ENCODE data around the gene UQCC2. TPM values are rescaled to one million over a fixed set of nuclear protein-coding genes. Genes with fewer than 3 reads are reported as not detected.

UQCC2 gene
- total and polyA plus RNA-seq, 4 donors = 6.8 to 75.9 (median 22.4) TPM

DNA sequence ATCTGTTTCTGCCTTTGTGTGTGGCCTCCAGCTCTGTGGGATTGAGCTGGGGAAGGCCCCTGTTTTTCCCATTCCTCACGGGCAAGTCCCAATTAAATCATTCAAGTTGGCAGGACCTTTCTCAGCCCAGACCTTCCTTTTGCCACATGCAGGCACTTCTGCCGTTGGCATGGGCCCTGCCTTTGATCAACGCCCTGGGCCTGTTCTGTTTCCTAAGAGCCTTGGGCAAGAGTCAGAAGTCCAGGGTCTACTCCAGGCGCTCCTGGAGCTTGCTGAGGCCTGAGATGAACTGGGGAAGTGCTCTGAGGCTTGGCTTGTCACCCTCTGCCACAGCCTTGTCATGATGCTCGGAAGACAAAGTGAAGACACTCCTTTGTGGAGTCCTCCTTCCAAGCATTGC is 28.1 kb upstream of the UQCC2 start:
- no peaks in the 10 kb centered on the region for H3K9me3 ChIP-seq (ENCODE audit: control insufficient read depth in 4 of 4, low read length in 3 of 4)
- peak; percentile 63 to 78 for TF ChIP-seq HNF4A (conservative IDR thresholded peaks at IDR 0.05)
- TF ChIP-seq SP1 (IDR thresholded peaks at IDR 0.05) = peak; percentile 32
- TF ChIP-seq HNF4G (IDR thresholded peaks at IDR 0.05) = peak; percentile 57
- TF ChIP-seq REST (IDR thresholded peaks at IDR 0.05) = no peak
- TF ChIP-seq, protein P1, sequence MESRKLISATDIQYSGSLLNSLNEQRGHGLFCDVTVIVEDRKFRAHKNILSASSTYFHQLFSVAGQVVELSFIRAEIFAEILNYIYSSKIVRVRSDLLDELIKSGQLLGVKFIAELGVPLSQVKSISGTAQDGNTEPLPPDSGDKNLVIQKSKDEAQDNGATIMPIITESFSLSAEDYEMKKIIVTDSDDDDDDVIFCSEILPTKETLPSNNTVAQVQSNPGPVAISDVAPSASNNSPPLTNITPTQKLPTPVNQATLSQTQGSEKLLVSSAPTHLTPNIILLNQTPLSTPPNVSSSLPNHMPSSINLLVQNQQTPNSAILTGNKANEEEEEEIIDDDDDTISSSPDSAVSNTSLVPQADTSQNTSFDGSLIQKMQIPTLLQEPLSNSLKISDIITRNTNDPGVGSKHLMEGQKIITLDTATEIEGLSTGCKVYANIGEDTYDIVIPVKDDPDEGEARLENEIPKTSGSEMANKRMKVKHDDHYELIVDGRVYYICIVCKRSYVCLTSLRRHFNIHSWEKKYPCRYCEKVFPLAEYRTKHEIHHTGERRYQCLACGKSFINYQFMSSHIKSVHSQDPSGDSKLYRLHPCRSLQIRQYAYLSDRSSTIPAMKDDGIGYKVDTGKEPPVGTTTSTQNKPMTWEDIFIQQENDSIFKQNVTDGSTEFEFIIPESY (IDR thresholded peaks at IDR 0.05) = no peak
- TF ChIP-seq RXRA (IDR thresholded peaks at IDR 0.05) = peak; percentile 42 to 58
- no peak overlapping the region for H3K9ac ChIP-seq (ENCODE audit: low read depth in 1 of 2, low read length in 2 of 2)
- H3K27me3 ChIP-seq (ENCODE audit: control insufficient read depth in 4 of 4, insufficient read depth in 4 of 4, low read length in 3 of 4) = no peaks in the 10 kb centered on the region
- 42% methylated on average over 5 of the region's 5 CpGs for WGBS
- H3K27ac ChIP-seq (ENCODE audit: low read depth in 1 of 2, low read length in 2 of 2) = peak overlapping the region; percentile 87 to 93
- DNase-seq (ENCODE audit: low spot score) = no peak
- H3K4me1 ChIP-seq (ENCODE audit: control insufficient read depth in 4 of 4, insufficient read depth in 4 of 4, low read length in 3 of 4) = peaks cover 12 to 48% (median 34%) of the 10 kb centered on the region in 4 donors
- no peaks in the 10 kb centered on the region for H3K36me3 ChIP-seq (ENCODE audit: control insufficient read depth in 4 of 4, insufficient read depth in 3 of 4, low read depth in 1 of 4, low read length in 3 of 4)
- H3K4me3 ChIP-seq (ENCODE audit: low read depth in 1 of 3, low read length in 3 of 3) = no peak overlapping the region

DNA sequence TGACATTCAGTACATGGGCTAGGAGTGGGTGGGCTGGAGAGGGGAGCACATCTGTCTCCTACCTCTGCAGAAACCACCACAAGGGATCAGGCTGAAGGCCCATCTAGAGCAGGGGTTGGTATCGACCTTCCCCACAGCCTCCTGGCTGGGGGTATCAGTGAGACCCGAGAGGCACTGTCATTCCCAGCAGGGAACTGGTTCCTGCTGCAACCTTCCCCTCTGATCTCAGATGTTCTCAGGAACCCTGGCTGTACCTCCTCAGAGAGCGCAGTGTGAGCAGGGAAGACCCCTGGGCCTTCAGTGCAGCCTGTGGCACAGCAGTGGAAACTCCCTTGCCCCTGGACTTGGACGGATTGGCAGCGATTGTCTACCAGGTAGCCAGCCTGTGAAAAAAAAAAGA is 27.4 kb upstream of the UQCC2 start:
- DNase-seq (ENCODE audit: low spot score) = no peak
- Histone ChIP-seq H3K36me3 (ENCODE audit: control insufficient read depth in 4 of 4, insufficient read depth in 3 of 4, low read depth in 1 of 4, low read length in 3 of 4) (no peaks in the 10 kb centered on the region), H3K9ac (ENCODE audit: low read depth in 1 of 2, low read length in 2 of 2) (no peak overlapping the region), H3K27ac (ENCODE audit: low read depth in 1 of 2, low read length in 2 of 2) (peak overlapping the region; percentile 87 to 93), H3K27me3 (ENCODE audit: control insufficient read depth in 4 of 4, insufficient read depth in 4 of 4, low read length in 3 of 4) (no peaks in the 10 kb centered on the region), H3K9me3 (ENCODE audit: control insufficient read depth in 4 of 4, low read length in 3 of 4) (no peaks in the 10 kb centered on the region), H3K4me1 (ENCODE audit: control insufficient read depth in 4 of 4, insufficient read depth in 4 of 4, low read length in 3 of 4) (peaks cover 12 to 41% (median 27%) of the 10 kb centered on the region in 4 donors), H3K4me3 (ENCODE audit: low read depth in 1 of 3, low read length in 3 of 3) (no peak overlapping the region)
- TF ChIP-seq, protein P1 (IDR thresholded peaks at IDR 0.05) = no peak
- no peak for TF ChIP-seq JUND (IDR thresholded peaks at IDR 0.05)
- TF ChIP-seq GABPA (IDR thresholded peaks at IDR 0.05 in 1 of 2, conservative IDR thresholded peaks at IDR 0.05 in 1 of 2) = no peak
- TF ChIP-seq NR2F2 (IDR thresholded peaks at IDR 0.05) = no peak
- TF ChIP-seq YY1 (IDR thresholded peaks at IDR 0.05) = no peak
- TF ChIP-seq RAD21 (IDR thresholded peaks at IDR 0.05) = no peak
- no peak for TF ChIP-seq FOXA2 (IDR thresholded peaks at IDR 0.05)
- TF ChIP-seq FOXA1 (IDR thresholded peaks at IDR 0.05) = no peak
- TF ChIP-seq HNF4A (conservative IDR thresholded peaks at IDR 0.05) = no peak
- TF ChIP-seq, protein P2, sequence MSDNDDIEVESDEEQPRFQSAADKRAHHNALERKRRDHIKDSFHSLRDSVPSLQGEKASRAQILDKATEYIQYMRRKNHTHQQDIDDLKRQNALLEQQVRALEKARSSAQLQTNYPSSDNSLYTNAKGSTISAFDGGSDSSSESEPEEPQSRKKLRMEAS (IDR thresholded peaks at IDR 0.05) = no peak
- no peak for TF ChIP-seq REST (IDR thresholded peaks at IDR 0.05)
- TF ChIP-seq ATF3 (IDR thresholded peaks at IDR 0.05) = no peak
- no peak for TF ChIP-seq SP1 (IDR thresholded peaks at IDR 0.05)
- no peak for TF ChIP-seq RXRA (IDR thresholded peaks at IDR 0.05)
- TF ChIP-seq HNF4G (IDR thresholded peaks at IDR 0.05) = no peak
- no peak for TF ChIP-seq EGR1 (IDR thresholded peaks at IDR 0.05; ENCODE audit: low read depth in 2 of 2)
- TF ChIP-seq TAF1 (conservative IDR thresholded peaks at IDR 0.05) = no peak
- TF ChIP-seq CTCF (IDR thresholded peaks at IDR 0.05; ENCODE audit: low read depth, low read length, missing input control) = no peak
- WGBS = 95% methylated on average over 5 of the region's 5 CpGs

Measured in liver (tissue), 9 donors.